IMR-90 (cell line): ENCODE measurements around the gene CD55. TPM values are rescaled to one million over a fixed set of nuclear protein-coding genes. Genes with fewer than 3 reads are reported as not detected.
A peak's percentile ranks its signal among the peaks of the same experiment; 100 is the strongest.

Experiments used
- ATAC-seq: fragments of 200-7000 bp; cut with Tn5 transposase; 2 replicates; pipeline ENCODE4 v1.9.1; 2020; ENCODE audit warnings: low read depth, mild to moderate bottlenecking, moderate library complexity
- BruUV-seq: library from RNA; stranded (reverse); fragments of 400-500 nt; replicated peaks from 2 replicates; lab custom pipeline; 2021; lab: Mats Ljungman, UMichigan
- CTCF ChIA-PET: fragments of 300-600 bp; formaldehyde crosslinking; extraction: SDS; loops from one replicate; lab custom pipeline; 2021; ENCODE audit warnings: antibody characterized with exemption; lab: Yijun Ruan, JAX
- POLR2A ChIA-PET: fragments of 300-600 bp; sonication (Branson Sonifier 250); formaldehyde crosslinking; loops from one replicate; lab custom pipeline; 2022; ENCODE audit warnings: antibody characterized with exemption; ENCODE audit not compliant: unreplicated experiment; lab: Charles Lee
- DNase-seq: peaks from one replicate; pipeline ENCODE4 v3.0.0; 2013
- H2AFZ ChIP-seq: replicated peaks from 2 replicates; pipeline ENCODE3; 2013; ENCODE audit warnings: low read length, mild to moderate bottlenecking; ENCODE audit not compliant: poor library complexity
- H2AK5ac ChIP-seq: 2 replicates; pipeline ENCODE4 v1.6.1; 2013; ENCODE audit warnings: low read depth, low read length, inconsistent platforms
- H2AK9ac ChIP-seq: replicated peaks from 2 replicates; pipeline ENCODE3; 2013; ENCODE audit warnings: mild to moderate bottlenecking, low read depth, low read length, moderate library complexity; ENCODE audit not compliant: poor library complexity
- H2BK120ac ChIP-seq: 2 replicates; pipeline ENCODE4 v1.6.1; 2013; ENCODE audit warnings: low read depth, low read length, inconsistent platforms
- H2BK15ac ChIP-seq: 3 replicates; pipeline ENCODE4 v1.6.1; 2013; ENCODE audit warnings: low read depth, low read length, inconsistent platforms
- H2BK20ac ChIP-seq: 2 replicates; pipeline ENCODE4 v1.6.1; 2013; ENCODE audit warnings: low read depth, mild to moderate bottlenecking, inconsistent platforms, low read length, moderate library complexity
- H2BK5ac ChIP-seq: 2 replicates; pipeline ENCODE4 v1.6.1; 2013; ENCODE audit warnings: mild to moderate bottlenecking, low read depth, low read length, inconsistent platforms; ENCODE audit not compliant: poor library complexity, severe bottlenecking
- H3K14ac ChIP-seq: replicated peaks from 2 replicates; pipeline ENCODE4 v1.6.1; 2013; ENCODE audit warnings: low read depth, low read length, inconsistent platforms
- H3K18ac ChIP-seq: 2 replicates; pipeline ENCODE4 v1.6.1; 2013; ENCODE audit warnings: low read depth, low read length, control low read depth
- H3K23ac ChIP-seq: 2 replicates; pipeline ENCODE4 v1.6.1; 2013; ENCODE audit warnings: low read depth, low read length, inconsistent platforms
- H3K27ac ChIP-seq: 2 replicates; pipeline ENCODE4 v1.5.1; 2013; ENCODE audit warnings: mild to moderate bottlenecking, control low read depth, low read length; ENCODE audit not compliant: insufficient read depth
- H3K27me3 ChIP-seq: 2 replicates; pipeline ENCODE4 v1.6.1; 2013; ENCODE audit warnings: low read length; ENCODE audit not compliant: control insufficient read depth, insufficient read depth
- H3K36me3 ChIP-seq: 2 replicates; pipeline ENCODE4 v1.6.1; 2013; ENCODE audit warnings: low read length, mixed read lengths; ENCODE audit not compliant: control insufficient read depth, insufficient read depth
- H3K4ac ChIP-seq: 2 replicates; pipeline ENCODE4 v1.6.1; 2013; ENCODE audit warnings: low read depth, low read length, inconsistent platforms
- H3K4me1 ChIP-seq: 2 replicates; pipeline ENCODE4 v1.6.1; 2013; ENCODE audit warnings: low read length, mixed read lengths; ENCODE audit not compliant: control insufficient read depth, insufficient read depth
- H3K4me2 ChIP-seq: 2 replicates; pipeline ENCODE4 v1.6.1; 2013; ENCODE audit warnings: low read depth, mild to moderate bottlenecking, control low read depth, low read length, moderate library complexity
- H3K4me3 ChIP-seq: 2 replicates; pipeline ENCODE4 v1.5.1; 2013; ENCODE audit warnings: low read depth, mild to moderate bottlenecking, control low read depth, low read length, moderate library complexity; ENCODE audit not compliant: insufficient read depth
- H3K56ac ChIP-seq: 2 replicates; pipeline ENCODE4 v1.6.1; 2013; ENCODE audit warnings: low read length, inconsistent platforms; ENCODE audit not compliant: insufficient read depth; ENCODE audit errors: extremely low read depth
- H3K79me1 ChIP-seq, 2 experiments: 2 replicates each; pipeline ENCODE4 v1.6.1; 2013; ENCODE audit warnings: low read length in 2 of 2, inconsistent platforms in 1 of 2, low read depth in 1 of 2
- H3K9ac ChIP-seq: 2 replicates; pipeline ENCODE4 v1.6.1; 2013; ENCODE audit warnings: low read depth, low read length, control low read depth
- H3K9me1 ChIP-seq: 2 replicates; pipeline ENCODE4 v1.6.1; 2013; ENCODE audit warnings: low read length, inconsistent platforms; ENCODE audit not compliant: insufficient read depth
- H3K9me3 ChIP-seq: 2 replicates; pipeline ENCODE4 v1.6.1; 2013; ENCODE audit warnings: low read length; ENCODE audit not compliant: control insufficient read depth, insufficient read depth
- H4K20me1 ChIP-seq: 2 replicates; pipeline ENCODE4 v1.6.1; 2013; ENCODE audit warnings: low read length, inconsistent platforms; ENCODE audit not compliant: insufficient read depth
- H4K5ac ChIP-seq: 2 replicates; pipeline ENCODE4 v1.6.1; 2013; ENCODE audit warnings: mild to moderate bottlenecking, low read depth, low read length, control low read depth
- H4K8ac ChIP-seq, 2 experiments: 2 replicates each; pipeline ENCODE4 v1.6.1; 2013; ENCODE audit warnings: low read depth in 2 of 2, low read length in 2 of 2, control low read depth in 1 of 2, inconsistent platforms in 1 of 2
- H4K91ac ChIP-seq: 2 replicates; pipeline ENCODE4 v1.6.1; 2013; ENCODE audit warnings: low read depth, low read length, inconsistent platforms; ENCODE audit not compliant: insufficient read depth
- BHLHE40 ChIP-seq: fragments of 150-350 bp; IDR thresholded peaks from 2 replicates; pipeline ENCODE4 v1.6.1; 2016; ENCODE audit warnings: mild to moderate bottlenecking, low read depth, low read length
- CEBPB ChIP-seq: IDR thresholded peaks from 2 replicates; pipeline ENCODE4 v1.6.1; 2012; ENCODE audit warnings: low read depth, low read length, improper control_type of control experiment
- FOS ChIP-seq: fragments of 150-350 bp; IDR thresholded peaks from 2 replicates; pipeline ENCODE4 v1.6.1; 2016; ENCODE audit warnings: low read depth, low read length
- WGBS, 2 experiments: methylation state at CpG; one replicate each; pipeline versions ENCODE4 v1.1.5 to v1.1.7; 2013; ENCODE audit warnings: missing lambda C conversion rate in 2 of 2; ENCODE audit not compliant: insufficient read length in 1 of 2; ENCODE audit errors: extremely low coverage in 2 of 2; 5-methylcytosine and 5-hydroxymethylcytosine counted together
- dilution Hi-C: fragments of 300-500 bp; cut with HindIII; formaldehyde crosslinking; loops from one replicate; pipeline ENCODE4 v1.14.3; 2018; ENCODE audit warnings: low sequenced_read_pairs; ENCODE audit not compliant: unreplicated experiment
- in situ Hi-C: fragments of 300-500 bp; cut with MboI; formaldehyde crosslinking; loops from 3 replicates; pipeline ENCODE4 v1.14.3; 2019; ENCODE audit warnings: low sequenced_read_pairs, inconsistent platforms, mixed read lengths
- intact Hi-C: fragments of 100-400 bp; cut with micrococcal nuclease; formaldehyde crosslinking; loops from 2 replicates; pipeline ENCODE4 v1.10.0; 2022
- polyA plus RNA-seq, 3 experiments: library from polyadenylated mRNA; depleted of rRNA; stranded (reverse); fragments of >200 nt; gene quantifications; 2 replicates each; pipeline ENCODE4 v1.2.3, GENCODE V29; 2012; ENCODE audit warnings: low replicate concordance in 1 of 3
- total RNA-seq: library from RNA; depleted of rRNA; stranded (reverse); fragments of >200 nt; gene quantifications from 2 replicates; pipeline ENCODE4 v1.2.3, GENCODE V29; 2012

CD55 gene
- total and polyA plus RNA-seq, 2 of the 4 experiments (the other 2 are of a cell fraction) = 6.6 to 11.5 TPM

GRCh38 chr1:207366022-207366421 is 44.5 kb downstream of the CD55 start:
- Histone ChIP-seq H3K56ac (no peak overlapping the region), H3K79me1 (no peaks in the 10 kb centered on the region), H2BK5ac (peak overlapping the region; percentile 74), H3K9ac (no peak overlapping the region), H2BK120ac (0 out of 2 replicates have a peak overlapping the region, but pooled peaks have one; percentile 30), H2AK5ac (peak overlapping the region; percentile 39; the same call in 1 of the 2 replicates), H3K4ac (no peak overlapping the region), H3K9me1 (peaks cover 7% of the 10 kb centered on the region; the same call in 1 of the 2 replicates), H3K18ac (peak overlapping the region; percentile 28), H3K9me3 (no peaks in the 10 kb centered on the region), H3K4me1 (peaks cover 4% of the 10 kb centered on the region), H4K91ac (no peak overlapping the region), H2BK15ac (no peak overlapping the region), H3K4me2 (no peak overlapping the region), H3K27me3 (no peaks in the 10 kb centered on the region), H3K4me3 (no peak overlapping the region), H2AFZ (no peak overlapping the region), H3K36me3 (no peaks in the 10 kb centered on the region), H3K27ac (peak overlapping the region; percentile 52; the same call in 1 of the 2 replicates), H3K14ac (no peak overlapping the region), H3K23ac (no peak overlapping the region), H4K20me1 (no peaks in the 10 kb centered on the region), H4K8ac (0 out of 4 replicates have a peak overlapping the region, but pooled peaks of 1 of the 2 experiments have one; percentile 20), H4K5ac (0 out of 2 replicates have a peak overlapping the region, but pooled peaks have one; percentile 41), H2BK20ac (no peak overlapping the region), H2AK9ac (no peak overlapping the region)
- ChIA-PET POLR2A (no interaction called here), CTCF (no interaction called here)
- dilution Hi-C loops = no loop called here
- TF ChIP-seq CEBPB (peak; percentile 59; the same call in 1 of the 2 replicates), BHLHE40 (no peak), FOS (peak; percentile 36; the same call in 1 of the 2 replicates)
- no CpG with 5 or more reads among the region's 2 CpGs for WGBS, 2 experiments
- intact Hi-C loops = no loop called here
- BruUV-seq = no TSS peak
- ATAC-seq = peak; percentile 78
- in situ Hi-C loops = no loop called here
- peak; percentile 73 for DNase-seq
